RPMI7951 (cell line): ENCODE results near the gene DACT2. TPM values are rescaled to one million over a fixed set of nuclear protein-coding genes. Genes with fewer than 3 reads are reported as not detected.

Source experiments
- DNase-seq: peaks from one replicate; pipeline ENCODE4 v3.0.0-alpha.2; 2012; ENCODE audit warnings: low read depth
- total RNA-seq: library from RNA; depleted of rRNA; stranded (reverse); fragments of >200 nt; shearing (Covaris generic); gene quantifications from 2 replicates; pipeline ENCODE4 v1.2.3, GENCODE V29; 2014

DACT2 gene
- total RNA-seq, 1 experiment from 2014 or later = not detected

DNA sequence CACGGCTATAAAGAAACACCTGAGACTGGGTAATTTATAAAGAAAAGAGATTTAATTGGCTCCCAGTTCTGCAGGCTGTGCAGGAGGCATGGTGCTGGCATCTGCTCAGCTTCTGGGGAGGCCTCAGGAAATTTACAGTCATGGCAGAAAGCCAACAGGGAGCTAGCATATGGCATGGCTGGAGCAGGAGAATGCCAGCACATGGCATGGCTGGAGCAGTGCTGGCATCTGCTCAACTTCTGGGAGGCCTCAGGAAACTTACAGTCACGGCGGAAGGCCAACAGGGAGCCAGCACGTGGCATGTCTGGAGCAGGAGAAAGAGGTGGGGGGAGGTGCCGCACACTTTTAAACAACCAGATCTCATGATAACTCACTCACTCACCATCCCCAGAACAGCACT lies 32.5 kb upstream of the DACT2 start:
- DNase-seq = no peak

DNA sequence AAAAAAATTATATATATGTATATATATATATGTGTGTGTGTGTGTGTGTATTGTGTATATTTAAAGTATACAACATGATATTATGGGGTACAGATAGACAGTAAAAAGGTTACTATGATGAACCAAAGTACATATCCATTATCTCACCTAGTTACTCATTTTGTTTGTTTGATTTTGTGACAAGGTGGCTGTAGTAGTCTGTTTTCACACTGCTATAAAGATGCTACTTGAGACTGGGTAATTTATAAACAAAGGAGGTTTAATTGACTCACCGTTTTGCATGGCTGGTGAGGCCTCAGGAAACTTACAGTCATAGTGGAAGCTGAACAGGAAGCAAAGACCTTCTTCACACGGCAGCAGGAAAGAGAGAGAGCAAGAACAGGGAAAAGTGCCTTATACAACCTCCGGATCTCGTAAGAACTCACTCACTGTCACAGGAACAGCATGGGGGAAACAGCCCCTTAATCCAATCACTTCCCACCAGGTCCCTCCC lies 30.2 kb upstream of the DACT2 start:
- DNase-seq = no peak

DNA sequence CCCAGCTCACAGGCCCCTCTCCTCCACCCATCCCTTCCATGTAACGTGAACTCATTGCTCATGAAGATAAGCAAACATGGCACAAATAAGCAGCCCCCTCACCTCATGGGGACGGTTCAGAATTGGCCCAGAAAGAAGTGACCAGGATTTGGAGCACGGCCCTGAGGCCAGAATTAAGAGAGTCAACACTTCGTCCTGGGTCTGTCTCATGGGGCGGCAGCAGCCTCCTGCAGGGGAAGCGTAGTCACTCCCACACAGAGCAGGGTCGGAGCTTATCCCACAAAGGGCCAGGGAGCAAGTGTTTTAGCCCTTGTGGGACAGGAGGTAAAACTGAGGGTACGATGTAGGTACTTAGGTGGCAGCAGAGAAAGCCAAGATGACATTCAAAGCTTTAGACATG lies 28.6 kb upstream of the DACT2 start:
- DNase-seq = no peak

DNA sequence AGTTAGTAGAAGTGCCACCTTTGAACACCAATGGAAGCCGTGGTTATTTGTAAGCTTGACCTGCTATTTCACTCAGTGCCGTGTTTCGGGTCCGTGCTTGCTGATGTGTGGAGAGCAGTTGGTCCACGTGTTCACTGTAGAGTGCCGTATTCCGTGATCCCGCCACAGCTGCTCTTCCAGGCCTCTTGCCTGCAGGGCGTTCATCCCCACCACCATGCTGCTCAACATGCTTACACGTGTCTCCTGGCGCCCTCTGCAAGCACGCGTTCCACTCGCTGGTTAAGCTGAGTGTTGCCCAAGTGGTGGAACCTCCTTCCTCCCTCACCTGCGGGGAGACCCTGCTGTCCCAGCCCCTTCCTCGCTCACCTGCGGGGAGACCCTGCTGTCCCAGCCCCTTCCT lies 28.0 kb upstream of the DACT2 start:
- no peak for DNase-seq

DNA sequence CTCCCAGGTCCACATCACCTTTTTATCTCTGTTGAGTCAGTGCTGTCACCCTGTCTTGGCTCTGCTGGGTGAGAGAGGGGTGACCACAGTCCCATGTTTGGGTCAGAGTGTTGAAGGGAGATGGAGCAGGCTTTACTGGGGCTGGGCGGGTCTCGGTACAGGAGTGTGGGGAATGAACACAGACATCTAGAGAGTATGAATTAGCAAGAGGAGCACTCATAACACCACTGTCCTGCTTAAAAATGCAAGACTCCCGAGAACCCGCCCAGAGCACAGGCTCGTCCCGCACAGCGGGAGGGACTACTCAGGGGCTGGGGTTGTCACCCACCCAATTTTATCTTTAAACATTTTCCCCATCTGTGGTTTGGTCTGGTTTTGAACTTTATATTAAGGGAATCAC lies 27.5 kb upstream of the DACT2 start:
- DNase-seq = no peak

DNA sequence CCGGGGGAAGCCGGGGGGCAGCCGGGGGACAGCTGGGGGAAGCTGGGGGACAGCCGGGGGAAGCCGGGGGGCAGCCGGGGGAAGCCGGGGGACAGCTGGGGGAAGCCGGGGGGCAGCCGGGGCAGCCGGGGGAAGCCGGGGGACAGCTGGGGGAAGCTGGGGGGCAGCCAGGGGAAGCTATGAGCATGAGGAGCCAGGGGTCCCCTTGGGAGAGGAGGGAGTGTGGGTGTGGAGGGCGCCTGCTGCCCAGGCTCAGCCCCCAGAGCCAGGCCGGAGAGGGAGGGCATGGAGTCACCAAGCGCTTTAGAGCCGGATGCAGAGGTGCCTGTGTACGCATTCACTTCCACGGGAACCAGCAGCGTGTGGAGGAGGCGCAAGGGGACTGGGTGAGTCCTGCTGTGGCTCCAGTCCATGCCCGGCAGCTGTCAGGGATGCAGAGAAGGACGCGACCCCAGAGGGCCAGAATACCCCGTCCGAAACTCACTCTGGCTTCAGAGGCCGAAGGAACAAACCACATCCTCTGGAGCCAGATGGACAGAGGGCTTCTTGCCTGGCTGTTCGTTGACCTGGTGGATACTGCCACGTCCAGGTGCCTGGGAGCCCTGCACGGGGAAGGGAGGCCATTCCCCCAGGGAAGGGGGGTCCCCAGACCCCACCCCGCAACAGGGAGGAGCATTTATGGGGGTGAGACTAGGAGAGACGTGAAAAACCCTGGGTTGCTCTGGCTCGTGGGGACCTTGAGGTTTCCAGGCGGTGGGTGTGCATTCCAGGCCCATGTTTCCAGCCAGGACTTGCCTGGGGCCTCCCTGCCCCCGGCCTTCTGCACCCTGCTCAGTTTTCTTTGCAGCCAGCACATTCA lies 26.5 kb upstream of the DACT2 start:
- DNase-seq = no peak

DNA sequence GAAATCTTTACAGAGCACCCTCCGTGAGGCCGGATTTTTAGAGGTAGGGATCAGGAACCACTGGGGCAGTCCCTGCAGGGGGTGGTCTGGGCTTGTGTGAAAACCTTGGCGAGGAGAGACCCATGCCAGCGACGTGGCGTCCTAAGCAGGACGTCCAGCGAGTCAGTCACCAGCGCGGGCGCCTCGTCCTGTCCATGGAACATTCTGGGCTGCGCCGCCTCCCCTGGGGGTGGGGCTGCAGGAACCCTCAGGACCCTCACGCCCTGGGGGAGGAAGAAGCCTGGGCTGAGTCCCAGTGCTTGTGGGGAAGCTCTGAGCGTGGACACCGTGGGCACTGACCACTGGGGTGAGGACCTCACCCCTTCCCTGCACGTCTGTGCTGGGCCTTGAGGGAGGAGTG lies 25.7 kb upstream of the DACT2 start:
- no peak for DNase-seq

DNA sequence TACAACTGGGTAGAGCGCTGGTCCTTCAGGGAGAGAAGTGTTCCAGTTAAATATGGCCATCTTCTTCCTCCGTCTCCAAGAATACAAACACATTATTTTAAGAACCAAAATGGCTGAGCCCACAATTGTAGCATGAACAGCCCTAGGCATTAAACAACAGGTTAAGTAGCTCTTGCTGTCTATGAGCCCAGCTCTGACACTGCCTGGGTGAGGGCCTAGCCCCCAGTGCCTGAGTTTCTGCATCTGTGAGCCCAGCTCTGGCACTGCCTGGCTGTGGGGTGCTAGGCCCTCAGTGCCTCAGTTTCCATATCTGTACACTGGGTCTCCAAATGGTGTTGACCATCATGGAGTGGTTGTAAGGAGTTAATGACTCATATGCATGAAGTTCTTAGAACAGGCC lies 24.8 kb upstream of the DACT2 start:
- DNase-seq = no peak

DNA sequence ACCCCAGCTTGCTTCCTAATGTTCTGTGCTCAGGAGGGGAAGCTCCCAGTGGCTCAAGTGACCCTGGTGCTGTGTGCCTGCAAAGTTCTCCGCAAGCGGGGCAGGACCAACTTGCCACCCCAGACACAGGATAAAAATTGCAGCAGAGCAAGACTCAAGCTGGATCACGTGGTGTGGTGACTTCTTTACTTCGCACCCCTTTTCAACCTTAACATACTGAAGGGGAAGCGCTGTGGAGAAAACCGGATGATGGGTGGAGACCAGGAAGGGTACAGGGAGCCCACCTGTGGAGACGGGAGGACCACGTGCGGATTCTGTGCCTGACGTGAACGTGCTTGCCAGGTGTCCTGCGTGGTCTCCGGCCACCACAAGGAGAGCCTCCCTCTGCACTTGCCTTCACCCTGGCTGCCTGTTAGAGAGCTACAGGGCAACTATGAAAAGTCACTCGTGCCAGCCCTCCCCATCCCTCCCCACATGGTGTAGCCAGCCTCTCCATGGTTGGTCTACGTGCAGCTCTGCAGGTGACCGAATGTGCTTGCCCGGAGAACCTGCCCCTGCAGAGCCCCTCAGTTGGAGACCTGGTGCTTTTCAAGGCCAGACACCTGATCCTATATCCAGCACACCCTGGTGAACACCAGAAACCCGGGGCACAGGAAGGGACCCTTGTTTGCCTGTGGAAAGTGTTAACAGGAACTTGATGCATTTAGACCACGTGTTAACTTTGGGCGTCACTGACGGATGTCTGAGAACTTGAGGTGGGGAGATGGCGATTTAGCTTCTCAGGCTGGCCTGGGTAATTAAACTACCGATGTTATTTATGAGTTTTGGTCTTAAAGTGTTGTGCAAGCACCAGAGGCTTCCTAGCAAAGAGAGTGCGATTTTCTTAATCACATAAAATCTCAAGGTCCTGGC lies 23.9 kb upstream of the DACT2 start:
- no peak for DNase-seq

DNA sequence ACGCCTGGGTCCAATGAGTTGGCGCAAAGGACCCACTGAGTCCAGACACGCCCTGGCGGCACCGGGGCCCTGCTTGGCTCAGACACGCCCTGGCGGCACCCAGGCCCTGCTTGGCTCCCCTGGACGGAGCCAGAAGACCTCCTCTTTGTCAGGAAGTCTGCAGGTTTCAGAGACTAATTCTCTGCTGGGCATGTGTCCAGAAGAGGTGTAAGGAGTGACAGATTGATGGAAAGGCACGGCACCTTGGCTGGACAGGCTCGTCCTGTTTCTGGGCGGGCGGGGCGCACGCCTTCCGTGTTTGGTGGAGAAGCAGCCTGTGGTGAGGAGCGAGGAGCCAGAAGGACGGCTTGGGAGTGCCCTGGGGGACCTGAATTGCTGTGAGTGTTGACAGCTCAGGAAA lies 23.1 kb upstream of the DACT2 start:
- no peak for DNase-seq

DNA sequence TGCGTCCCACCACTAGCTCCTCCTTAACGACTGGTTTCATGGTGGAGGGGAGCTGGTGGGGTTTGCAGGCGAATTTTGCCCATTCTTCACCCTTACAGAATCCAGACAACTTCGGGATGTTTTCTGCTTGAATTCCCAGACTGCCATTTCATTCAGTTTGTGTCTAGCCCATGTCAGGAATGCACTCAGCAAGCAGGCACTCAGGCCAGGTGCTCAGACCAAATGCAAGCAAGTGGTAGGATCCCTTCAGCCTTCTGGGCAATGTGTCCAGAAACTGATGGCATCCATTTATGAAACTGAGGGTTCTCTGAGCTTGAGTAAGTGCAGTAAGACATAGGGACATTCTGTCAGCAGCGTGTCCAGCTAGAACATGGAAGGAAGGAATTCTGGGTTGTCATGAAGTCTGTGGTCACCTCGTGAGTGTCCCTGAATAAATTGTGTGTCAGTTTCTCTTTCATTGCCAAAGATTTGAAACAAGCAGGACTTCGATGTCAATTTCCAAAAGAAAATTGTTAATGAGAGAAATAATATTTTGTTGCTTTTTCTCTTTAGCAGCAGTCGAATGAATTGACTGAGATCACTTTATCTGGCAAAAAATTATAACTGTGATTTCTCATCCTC lies 21.8 kb upstream of the DACT2 start:
- no peak for DNase-seq

DNA sequence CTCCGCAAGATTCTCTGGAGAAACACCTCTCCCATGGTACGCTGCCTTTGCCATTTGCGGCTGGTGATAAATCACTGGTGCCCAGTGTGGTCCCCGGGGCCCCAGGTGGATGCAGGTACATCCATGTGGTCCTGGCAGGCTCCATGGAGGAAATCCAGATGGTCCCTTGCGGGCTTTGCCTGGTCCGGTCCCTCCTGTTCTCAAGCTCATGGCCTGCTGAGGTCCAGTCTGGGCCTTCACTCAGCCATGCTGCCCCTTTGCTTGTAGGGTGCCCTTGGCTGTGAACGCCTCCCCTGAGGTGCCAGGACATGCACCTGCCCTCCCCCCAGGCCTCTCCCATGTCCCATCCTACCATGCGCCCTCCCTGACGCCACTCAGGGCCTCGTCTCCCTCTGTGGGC lies 21.2 kb upstream of the DACT2 start:
- no peak for DNase-seq

DNA sequence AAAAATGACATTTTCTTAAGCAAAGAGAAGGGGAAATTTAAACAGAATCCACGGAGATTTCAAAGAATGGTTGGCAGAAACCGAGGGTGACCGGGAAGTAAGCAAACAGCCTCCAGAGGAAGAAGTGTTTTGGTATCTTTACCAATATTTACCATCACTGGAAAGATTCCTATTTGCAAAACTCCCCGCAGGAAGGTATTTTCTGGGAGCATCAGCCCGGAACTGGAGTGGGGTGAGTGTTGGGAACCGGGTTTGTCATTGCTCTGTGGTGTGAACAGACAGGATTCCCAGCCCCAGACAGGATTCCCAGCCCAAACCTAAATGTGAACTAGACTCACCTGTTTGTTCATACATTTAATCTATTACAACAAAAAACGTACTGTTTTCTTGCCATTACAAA lies 19.2 kb upstream of the DACT2 start:
- no peak for DNase-seq

DNA sequence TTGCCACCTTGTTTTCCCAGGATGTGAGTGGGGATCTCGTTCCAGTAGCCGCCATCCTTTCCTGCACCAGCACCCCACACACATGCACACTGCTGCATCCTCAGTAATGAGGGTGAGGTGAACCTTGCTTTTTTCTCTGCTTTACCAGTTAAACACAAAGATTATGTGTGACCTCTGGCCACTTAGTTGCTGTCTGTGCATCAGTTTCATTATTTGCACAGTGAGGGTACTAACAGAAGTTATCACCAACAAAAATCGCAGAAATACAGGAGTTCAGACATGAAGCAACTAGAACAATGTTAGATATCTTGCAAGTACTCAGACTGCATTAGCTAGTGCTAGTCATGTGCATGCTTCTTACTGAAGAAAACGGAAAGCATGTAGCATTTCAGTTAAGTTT lies 17.4 kb upstream of the DACT2 start:
- no peak for DNase-seq

DNA sequence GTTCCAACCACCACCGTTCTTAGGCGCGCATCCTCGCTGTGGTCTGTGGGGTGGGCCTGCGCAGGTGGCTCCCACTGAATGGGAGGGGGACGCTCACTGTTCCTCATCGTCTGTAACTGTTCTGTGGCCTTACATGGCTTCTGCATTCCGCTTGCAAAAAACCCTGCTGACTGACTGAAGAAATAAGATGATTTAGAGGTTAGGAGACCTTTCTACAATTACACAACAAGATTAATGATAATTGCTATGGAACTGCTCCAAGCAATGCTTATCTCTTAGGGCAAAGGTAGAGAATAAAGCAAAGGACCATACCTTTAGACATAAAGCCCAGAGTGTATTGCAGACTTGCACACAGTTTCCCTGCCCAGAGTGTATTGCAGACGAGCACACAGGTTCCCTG lies 14.4 kb upstream of the DACT2 start:
- no peak for DNase-seq

DNA sequence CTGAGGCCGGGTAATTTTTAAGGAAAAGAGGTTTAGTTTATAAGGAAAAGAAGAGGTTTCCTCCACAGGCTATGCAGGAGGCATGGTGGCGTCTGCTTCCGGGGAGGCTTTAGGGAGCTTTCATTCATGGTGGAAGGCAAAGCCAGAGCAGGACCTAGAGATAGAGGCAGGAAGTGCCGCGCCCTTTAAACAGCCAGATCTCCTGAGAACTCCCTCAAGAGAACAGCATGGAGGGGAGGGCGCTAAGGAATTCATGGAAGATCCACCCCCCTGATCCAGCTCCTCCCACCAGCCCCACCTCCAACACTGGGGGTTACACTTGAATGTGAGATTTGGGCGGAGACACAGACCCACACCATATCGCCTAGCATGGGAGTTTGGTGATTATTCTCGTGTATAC lies 13.9 kb upstream of the DACT2 start:
- no peak for DNase-seq

DNA sequence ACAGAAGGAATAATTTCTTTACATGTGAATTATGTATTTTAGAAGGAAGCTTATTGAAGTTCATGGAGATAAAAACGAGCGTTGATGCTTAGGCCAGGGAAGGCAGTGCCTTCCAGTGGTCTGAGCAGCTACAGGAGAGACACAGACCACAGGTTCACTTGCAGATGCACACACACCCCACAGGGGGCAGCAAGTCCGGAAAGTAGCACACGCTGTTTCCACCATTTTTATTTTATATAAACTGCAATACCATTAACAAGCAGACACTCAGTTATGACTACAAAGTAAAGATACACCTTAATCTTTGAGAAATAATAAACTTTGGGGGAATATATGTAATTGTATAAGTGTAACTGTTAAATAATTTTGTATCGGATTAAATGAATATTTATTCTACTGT lies 13.5 kb upstream of the DACT2 start:
- no peak for DNase-seq

DNA sequence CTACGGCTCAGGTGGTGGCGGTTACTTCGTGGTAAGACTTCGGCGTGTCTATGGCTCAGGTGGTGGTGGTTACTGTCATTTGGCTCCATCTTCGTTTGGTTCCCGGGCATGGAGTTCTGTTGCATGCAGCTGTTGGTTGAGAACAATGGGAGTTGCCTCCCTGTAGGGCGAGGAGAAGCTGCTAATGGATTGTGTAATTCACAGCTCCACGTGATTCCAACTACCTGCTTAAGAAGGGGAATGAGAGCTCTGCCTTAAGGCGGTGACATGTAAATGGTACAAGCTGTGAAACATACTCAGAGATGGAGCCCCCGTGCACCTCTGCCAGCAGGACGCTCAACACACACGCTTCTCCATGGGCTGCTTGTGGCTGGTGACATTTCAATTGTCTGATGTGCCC lies 12.4 kb upstream of the DACT2 start:
- DNase-seq = no peak

DNA sequence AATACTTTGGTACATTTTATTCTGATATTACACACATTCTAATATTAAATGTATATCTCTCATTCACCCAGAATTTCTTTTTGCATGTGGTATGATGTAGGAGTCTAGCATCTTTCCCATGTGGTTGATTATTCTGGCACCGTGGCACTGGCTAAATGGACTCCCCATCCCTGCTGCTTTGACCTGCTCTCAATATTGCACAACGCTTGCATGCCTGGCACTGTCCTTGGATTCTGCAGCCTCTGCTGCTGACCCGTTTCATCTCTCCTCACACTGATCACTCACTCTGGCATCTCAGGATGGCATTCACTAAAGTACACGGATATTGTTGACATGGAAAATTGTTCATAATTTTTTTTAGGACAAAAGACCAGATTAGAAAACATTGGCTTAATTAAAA lies 11.5 kb upstream of the DACT2 start:
- DNase-seq = no peak

DNA sequence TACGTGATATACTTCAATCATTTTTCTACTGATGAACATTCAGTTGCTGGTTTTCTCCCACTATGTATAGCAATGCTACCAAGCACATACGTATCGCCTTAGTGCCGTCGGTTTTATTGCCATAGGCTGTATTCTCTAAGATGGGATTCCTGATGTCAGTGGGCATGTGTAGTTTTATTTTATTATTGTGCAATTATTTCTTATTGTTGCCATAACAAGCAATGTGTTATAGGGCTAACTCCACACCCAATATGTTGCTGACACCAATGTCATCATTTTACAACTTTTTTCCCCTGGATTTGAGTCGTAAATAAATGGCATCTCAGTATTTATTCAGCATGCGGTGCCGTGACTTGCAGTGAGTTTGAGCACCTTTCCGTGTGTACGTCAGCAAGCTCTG lies 10.8 kb upstream of the DACT2 start:
- DNase-seq = no peak

DNA sequence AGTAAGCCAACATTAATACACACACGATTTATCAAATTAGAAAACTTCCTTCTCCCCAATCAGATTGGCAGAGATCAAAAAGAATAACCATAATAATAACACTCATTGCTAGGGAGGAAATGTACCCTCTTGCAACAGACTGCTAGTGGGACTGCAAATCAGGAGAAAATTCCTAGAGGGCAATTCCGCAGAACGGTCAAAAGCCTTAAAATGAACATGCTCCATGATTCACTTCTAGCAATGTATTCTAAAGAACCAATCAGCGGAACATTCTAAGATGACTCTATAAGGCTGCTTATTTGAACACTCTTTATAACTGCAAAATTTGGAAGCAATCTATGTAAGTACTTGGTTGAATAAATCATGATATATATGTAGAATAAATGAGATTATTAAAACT lies 8.5 kb upstream of the DACT2 start:
- no peak for DNase-seq
